Activated gamma-delta T cell treated with anti-CD3 and anti-CD28 coated beads, Interleukin-2, amount 50 U/mL, for 16 hours (primary cell): ENCODE results near the gene FBXW9.
"Not testable (repeated sequence)": the region's sequence is repeated elsewhere in the genome, so short reads cannot be mapped to it uniquely, and the experiment has no call there.

Experiments
- DNase-seq: peaks from one replicate; pipeline ENCODE4 v3.0.0-alpha.2; 2020; ENCODE audit warnings: low read depth

The FBXW9 gene

GRCh38 chr19:12656899-12657571 is 39.4 kb downstream of the FBXW9 start:
- DNase-seq: no peak

GRCh38 chr19:12655546-12655945 is 40.9 kb downstream of the FBXW9 start:
- DNase-seq: no peak

GRCh38 chr19:12652219-12652618 is 44.2 kb downstream of the FBXW9 start:
- no peak for DNase-seq

GRCh38 chr19:12649941-12650340 is 46.5 kb downstream of the FBXW9 start:
- no peak for DNase-seq

- DNase-seq: no peak
Measured at GRCh38 chr19:12648088-12648487, 48.3 kb downstream of the FBXW9 start.

GRCh38 chr19:12647490-12648071 is 48.9 kb downstream of the FBXW9 start:
- no peak for DNase-seq

- no peak for DNase-seq
Measured at GRCh38 chr19:12647047-12647446, 49.4 kb downstream of the FBXW9 start.

GRCh38 chr19:12646551-12646950 is 49.9 kb downstream of the FBXW9 start:
- no peak for DNase-seq

- DNase-seq: not testable (repeated sequence)
Measured at GRCh38 chr19:12643716-12644115, 52.7 kb downstream of the FBXW9 start.

- no peak for DNase-seq
Measured at GRCh38 chr19:12642506-12642905, 53.9 kb downstream of the FBXW9 start.

- DNase-seq: no peak
Measured at GRCh38 chr19:12641456-12641855, 55.0 kb downstream of the FBXW9 start.

GRCh38 chr19:12639901-12640613 is 56.4 kb downstream of the FBXW9 start:
- peak; percentile 81 for DNase-seq
